ENCODE results near the gene HS6ST1. TPM values are rescaled to one million over a fixed set of nuclear protein-coding genes. Genes with fewer than 3 reads are reported as not detected.
"Not testable (repeated sequence)": the region's sequence is repeated elsewhere in the genome, so short reads cannot be mapped to it uniquely, and the experiment has no call there.

Gene HS6ST1
- total and polyA plus RNA-seq, 2 donors, result 16.9 to 40.0 TPM

GRCh38 chr2:128321784-128322714, 3.4 kb upstream of the HS6ST1 start:
- 2% methylated on average over 91 of the region's 91 CpGs for WGBS
- Histone ChIP-seq H3K4me3 (ENCODE audit: low read depth, low read length) (peak overlapping the region; percentile 51), H3K36me3 (ENCODE audit: insufficient read depth) (no peaks in the 10 kb centered on the region), H3K4me1 (ENCODE audit: insufficient read depth) (peaks cover 2% of the 10 kb centered on the region), H3K27ac (ENCODE audit: low read depth) (peak overlapping the region; percentile 60)
- peak; percentile 66 for DNase-seq (ENCODE audit: extremely low spot score)

- no peak overlapping the region for H3K27ac ChIP-seq (ENCODE audit: low read depth)
- 77% methylated on average over 23 of the region's 23 CpGs for WGBS
- H3K4me1 ChIP-seq (ENCODE audit: insufficient read depth), result peaks cover 2% of the 10 kb centered on the region
- no peak for DNase-seq (ENCODE audit: extremely low spot score)
- no peak overlapping the region for H3K4me3 ChIP-seq (ENCODE audit: low read depth, low read length)
- H3K36me3 ChIP-seq (ENCODE audit: insufficient read depth), result no peaks in the 10 kb centered on the region
These were observed 2.5 kb upstream of the HS6ST1 start for GRCh38 chr2:128320906-128321771.

- no peak overlapping the region for H3K4me3 ChIP-seq (ENCODE audit: low read depth, low read length)
- no peak for DNase-seq (ENCODE audit: extremely low spot score)
- peaks cover 2% of the 10 kb centered on the region for H3K4me1 ChIP-seq (ENCODE audit: insufficient read depth)
- no peak overlapping the region for H3K27ac ChIP-seq (ENCODE audit: low read depth)
- H3K36me3 ChIP-seq (ENCODE audit: insufficient read depth), result no peaks in the 10 kb centered on the region
- WGBS, result 86% methylated on average over 11 of the region's 11 CpGs
These were observed 1.7 kb upstream of the HS6ST1 start for GRCh38 chr2:128320192-128320905.

GRCh38 chr2:128319631-128320191, 1.0 kb upstream of the HS6ST1 start:
- WGBS, result 84% methylated on average over 38 of the region's 38 CpGs
- Histone ChIP-seq H3K4me3 (ENCODE audit: low read depth, low read length) (no peak overlapping the region), H3K27ac (ENCODE audit: low read depth) (no peak overlapping the region), H3K4me1 (ENCODE audit: insufficient read depth) (peaks cover 2% of the 10 kb centered on the region), H3K36me3 (ENCODE audit: insufficient read depth) (no peaks in the 10 kb centered on the region)
- no peak for DNase-seq (ENCODE audit: extremely low spot score)

GRCh38 chr2:128318245-128318644, 423 bp downstream of the HS6ST1 start:
- H3K27ac ChIP-seq (ENCODE audit: low read depth); DNase-seq (ENCODE audit: extremely low spot score); H3K36me3 ChIP-seq (ENCODE audit: insufficient read depth); H3K4me1 ChIP-seq (ENCODE audit: insufficient read depth): not testable (repeated sequence)
- peak overlapping the region; percentile 56 for H3K4me3 ChIP-seq (ENCODE audit: low read depth, low read length)
- 1% methylated on average over 43 of the region's 55 CpGs for WGBS

GRCh38 chr2:128317899-128318225, 806 bp downstream of the HS6ST1 start:
- H3K4me1 ChIP-seq (ENCODE audit: insufficient read depth); DNase-seq (ENCODE audit: extremely low spot score); H3K27ac ChIP-seq (ENCODE audit: low read depth); H3K36me3 ChIP-seq (ENCODE audit: insufficient read depth): not testable (repeated sequence)
- peak overlapping the region; percentile 90 for H3K4me3 ChIP-seq (ENCODE audit: low read depth, low read length)
- WGBS, result under 1% methylated on average over 27 of the region's 40 CpGs

GRCh38 chr2:128317181-128317898, 1.3 kb downstream of the HS6ST1 start:
- no peaks in the 10 kb centered on the region for H3K36me3 ChIP-seq (ENCODE audit: insufficient read depth)
- WGBS, result 6% methylated on average over 35 of the region's 35 CpGs
- no peak for DNase-seq (ENCODE audit: extremely low spot score)
- H3K4me3 ChIP-seq (ENCODE audit: low read depth, low read length), result peak overlapping the region; percentile 90
- H3K4me1 ChIP-seq (ENCODE audit: insufficient read depth), result no peaks in the 10 kb centered on the region
- no peak overlapping the region for H3K27ac ChIP-seq (ENCODE audit: low read depth)

GRCh38 chr2:128316777-128317180, 1.9 kb downstream of the HS6ST1 start:
- 58% methylated on average over 5 of the region's 5 CpGs for WGBS
- peak overlapping the region; percentile 90 for H3K4me3 ChIP-seq (ENCODE audit: low read depth, low read length)
- no peak overlapping the region for H3K27ac ChIP-seq (ENCODE audit: low read depth)
- H3K36me3 ChIP-seq (ENCODE audit: insufficient read depth), result no peaks in the 10 kb centered on the region
- DNase-seq (ENCODE audit: extremely low spot score), result no peak
- H3K4me1 ChIP-seq (ENCODE audit: insufficient read depth), result no peaks in the 10 kb centered on the region

GRCh38 chr2:128315829-128316776, 2.6 kb downstream of the HS6ST1 start:
- Histone ChIP-seq H3K4me3 (ENCODE audit: low read depth, low read length) (peak overlapping the region; percentile 90), H3K27ac (ENCODE audit: low read depth) (no peak overlapping the region), H3K4me1 (ENCODE audit: insufficient read depth) (no peaks in the 10 kb centered on the region), H3K36me3 (ENCODE audit: insufficient read depth) (no peaks in the 10 kb centered on the region)
- DNase-seq (ENCODE audit: extremely low spot score), result no peak
- WGBS, result 67% methylated on average over 20 of the region's 20 CpGs

- DNase-seq (ENCODE audit: extremely low spot score), result no peak
- no peak overlapping the region for H3K4me3 ChIP-seq (ENCODE audit: low read depth, low read length)
- no peaks in the 10 kb centered on the region for H3K36me3 ChIP-seq (ENCODE audit: insufficient read depth)
- no peaks in the 10 kb centered on the region for H3K4me1 ChIP-seq (ENCODE audit: insufficient read depth)
- no peak overlapping the region for H3K27ac ChIP-seq (ENCODE audit: low read depth)
- 78% methylated on average over 12 of the region's 12 CpGs for WGBS
These were observed 3.4 kb downstream of the HS6ST1 start for GRCh38 chr2:128315122-128315828.

- Histone ChIP-seq H3K4me1 (ENCODE audit: insufficient read depth) (peaks cover 3% of the 10 kb centered on the region), H3K27ac (ENCODE audit: low read depth) (no peak overlapping the region), H3K4me3 (ENCODE audit: low read depth, low read length) (no peak overlapping the region), H3K36me3 (ENCODE audit: insufficient read depth) (no peaks in the 10 kb centered on the region)
- DNase-seq (ENCODE audit: extremely low spot score), result no peak
- 88% methylated on average over 20 of the region's 20 CpGs for WGBS
These were observed 4.1 kb downstream of the HS6ST1 start for GRCh38 chr2:128314348-128315121.
